GM10248 (cell line): ENCODE results near the gene ACTR2.

ENCODE experiments used
- CTCF ChIA-PET: fragments of 300-600 bp; sonication (Branson Sonifier 250); formaldehyde crosslinking; extraction: SDS; loops from one replicate; lab custom pipeline; 2021; ENCODE audit warnings: antibody characterized with exemption; lab: Yijun Ruan, JAX
- POLR2A ChIA-PET: fragments of 350-650 bp; sonication (Branson Sonifier 250); formaldehyde crosslinking; extraction: SDS; loops from one replicate; lab custom pipeline; 2020; ENCODE audit warnings: antibody characterized with exemption; lab: Yijun Ruan, JAX
- DNase-seq: peaks from one replicate; pipeline ENCODE4 v3.0.0; 2012; ENCODE audit errors: extremely low spot score
- TF ChIP-seq, protein P1 (sequence below): IDR thresholded peaks from 2 replicates; pipeline ENCODE4 v1.5.1; 2012; ENCODE audit warnings: mild to moderate bottlenecking, low read depth; ENCODE audit errors: extremely low read depth, missing control alignments, control extremely low read depth

The ACTR2 gene

DNA sequence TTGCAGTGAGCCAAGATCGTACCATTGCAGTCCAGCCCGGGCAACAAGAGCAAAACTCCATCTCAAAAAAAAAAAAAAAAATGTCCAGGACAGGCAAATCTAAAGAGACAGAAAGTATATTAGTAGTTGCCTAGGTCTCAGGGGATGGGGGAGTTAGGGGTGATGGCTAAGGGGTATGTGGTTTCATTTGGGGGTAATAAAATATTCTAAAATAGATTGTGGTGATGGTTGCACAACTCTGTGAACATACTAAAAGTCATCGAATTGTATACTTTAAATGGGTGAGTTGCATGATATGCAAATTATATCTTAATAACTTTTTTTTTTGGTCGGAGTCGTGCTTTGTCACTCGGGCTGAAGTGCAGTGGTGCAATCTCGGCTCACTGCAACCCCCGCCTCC lies 34.2 kb upstream of the ACTR2 start:
- CTCF ChIA-PET: interaction anchor here (1.1 to 1.9 kb wide), 2 partner anchors 26 to 129 kb away, joined by 3 to 6 read pairs; no protein-coding TSS in a partner anchor
- TF ChIP-seq, protein P1, sequence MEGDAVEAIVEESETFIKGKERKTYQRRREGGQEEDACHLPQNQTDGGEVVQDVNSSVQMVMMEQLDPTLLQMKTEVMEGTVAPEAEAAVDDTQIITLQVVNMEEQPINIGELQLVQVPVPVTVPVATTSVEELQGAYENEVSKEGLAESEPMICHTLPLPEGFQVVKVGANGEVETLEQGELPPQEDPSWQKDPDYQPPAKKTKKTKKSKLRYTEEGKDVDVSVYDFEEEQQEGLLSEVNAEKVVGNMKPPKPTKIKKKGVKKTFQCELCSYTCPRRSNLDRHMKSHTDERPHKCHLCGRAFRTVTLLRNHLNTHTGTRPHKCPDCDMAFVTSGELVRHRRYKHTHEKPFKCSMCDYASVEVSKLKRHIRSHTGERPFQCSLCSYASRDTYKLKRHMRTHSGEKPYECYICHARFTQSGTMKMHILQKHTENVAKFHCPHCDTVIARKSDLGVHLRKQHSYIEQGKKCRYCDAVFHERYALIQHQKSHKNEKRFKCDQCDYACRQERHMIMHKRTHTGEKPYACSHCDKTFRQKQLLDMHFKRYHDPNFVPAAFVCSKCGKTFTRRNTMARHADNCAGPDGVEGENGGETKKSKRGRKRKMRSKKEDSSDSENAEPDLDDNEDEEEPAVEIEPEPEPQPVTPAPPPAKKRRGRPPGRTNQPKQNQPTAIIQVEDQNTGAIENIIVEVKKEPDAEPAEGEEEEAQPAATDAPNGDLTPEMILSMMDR: no peak
- POLR2A ChIA-PET: interaction anchor here (0.6 kb wide), 1 partner anchor 18 kb away, joined by 4 read pairs; no protein-coding TSS in a partner anchor
- no peak for DNase-seq

DNA sequence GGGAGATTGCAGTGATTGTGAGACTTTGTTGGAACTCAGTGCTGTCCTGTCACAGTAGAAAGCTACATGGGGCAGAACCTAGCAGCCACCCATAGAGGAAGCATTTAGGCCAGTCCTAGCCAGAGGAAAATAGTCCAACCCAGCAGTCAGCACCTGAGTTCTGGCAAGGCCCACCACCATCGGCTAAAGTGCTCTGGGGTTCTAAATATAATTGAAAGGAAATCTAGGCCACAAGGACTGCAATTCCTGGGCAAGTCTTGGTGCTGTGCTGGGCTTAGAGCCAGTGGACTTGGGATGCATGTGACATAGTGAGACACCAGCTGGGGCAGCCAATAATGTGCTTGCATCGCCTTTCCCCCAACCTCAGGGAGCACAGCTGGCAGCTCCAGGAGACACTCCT lies 28.9 kb upstream of the ACTR2 start:
- CTCF ChIA-PET: interaction anchor here (1.1 to 3.1 kb wide), 3 partner anchors 11 to 133 kb away, joined by 3 to 20 read pairs (median 4); no protein-coding TSS in a partner anchor

DNA sequence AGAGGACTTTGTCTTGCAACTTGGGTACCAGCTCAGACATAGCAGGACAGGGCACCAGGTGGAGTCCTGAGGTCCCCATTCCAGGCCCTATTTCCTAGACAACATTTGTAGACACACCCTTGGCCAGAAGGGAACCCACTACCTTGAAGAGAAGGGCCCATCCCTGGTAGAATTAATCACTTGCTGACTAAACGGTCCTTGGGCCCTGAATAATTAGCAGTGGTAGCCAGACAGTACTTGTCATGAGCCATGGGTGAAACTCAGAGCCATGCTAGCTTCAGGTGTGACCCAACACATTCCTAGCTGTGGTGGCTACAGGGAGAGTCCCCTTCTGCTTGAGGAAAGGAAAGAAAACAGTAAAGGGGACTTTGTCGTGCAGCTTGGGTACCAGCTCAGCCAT lies 28.5 kb upstream of the ACTR2 start:
- ChIA-PET CTCF (interaction anchor here (1.1 to 3.1 kb wide), 3 partner anchors 12 to 134 kb away, joined by 3 to 20 read pairs (median 4); no protein-coding TSS in a partner anchor), POLR2A (no interaction called here)
- DNase-seq: no peak
- TF ChIP-seq, protein P1: no peak

More for the DNA sequence above, 28.9 kb upstream of the ACTR2 start:
- no peak for DNase-seq
- TF ChIP-seq, protein P1: no peak
- POLR2A ChIA-PET: no interaction called here

DNA sequence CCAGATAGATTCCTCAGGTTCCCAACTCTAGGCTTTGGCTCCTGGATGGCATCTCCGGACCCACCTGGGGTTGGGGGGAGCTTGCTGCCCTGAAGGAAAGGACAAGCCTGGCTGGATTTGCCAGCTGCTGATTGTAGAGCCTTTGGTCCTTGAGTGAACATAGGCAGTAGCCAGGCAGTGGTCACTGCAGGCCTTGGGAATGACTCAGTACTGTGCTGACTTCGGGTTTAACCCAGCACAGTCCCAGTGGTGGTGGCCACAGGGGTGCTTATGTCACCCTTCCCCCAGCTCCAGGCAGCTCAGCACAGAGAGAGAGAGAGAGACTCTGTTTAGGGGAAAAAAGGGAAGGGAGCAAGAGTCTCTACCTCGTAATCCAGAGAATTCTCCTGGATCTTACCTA lies 27.7 kb upstream of the ACTR2 start:
- POLR2A ChIA-PET: no interaction called here
- TF ChIP-seq, protein P1: no peak
- CTCF ChIA-PET: interaction anchor here (1.5 to 3.1 kb wide), 2 partner anchors 12 to 135 kb away, joined by 4 to 20 read pairs; no protein-coding TSS in a partner anchor
- no peak for DNase-seq

DNA sequence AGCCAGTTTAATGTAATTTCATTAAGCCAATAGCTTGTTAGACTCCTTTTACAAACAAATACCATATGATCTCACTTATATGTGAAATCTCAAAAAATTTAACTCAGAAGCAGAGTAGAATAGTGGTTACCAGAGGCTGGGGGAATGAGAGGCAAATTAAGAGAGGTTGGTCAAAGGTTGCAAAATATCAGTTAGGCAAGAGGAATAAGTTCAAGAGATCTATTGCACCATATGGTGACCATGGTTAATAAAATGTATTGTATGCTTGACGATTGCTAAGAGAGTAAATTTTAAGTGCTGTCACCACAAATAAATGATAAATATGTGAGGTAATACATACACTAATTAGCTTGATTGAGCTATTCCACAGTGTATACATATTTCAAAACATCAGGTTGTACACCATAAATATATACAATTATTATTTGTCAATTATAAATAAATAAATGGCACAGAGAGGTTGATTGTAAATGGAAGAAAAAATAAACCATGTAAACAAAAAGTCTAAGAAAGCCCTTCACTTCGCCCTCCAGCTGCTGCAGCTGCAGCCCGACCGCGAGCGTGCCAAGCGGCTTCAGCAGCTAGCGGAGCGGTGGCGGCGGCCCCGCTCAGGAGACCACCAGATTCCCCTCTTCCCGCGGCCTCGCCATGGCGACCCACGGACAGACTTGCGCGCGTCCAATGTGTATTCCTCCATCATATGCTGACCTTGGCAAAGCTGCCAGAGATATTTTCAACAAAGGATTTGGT lies 23.0 kb upstream of the ACTR2 start:
- TF ChIP-seq, protein P1: no peak
- DNase-seq: no peak
- POLR2A ChIA-PET: interaction anchor here (0.6 kb wide), 1 partner anchor 140 kb away, joined by 3 read pairs; no protein-coding TSS in a partner anchor
- CTCF ChIA-PET: interaction anchor here (2.7 kb wide), 1 partner anchor 16 kb away, joined by 14 read pairs; no protein-coding TSS in a partner anchor

DNA sequence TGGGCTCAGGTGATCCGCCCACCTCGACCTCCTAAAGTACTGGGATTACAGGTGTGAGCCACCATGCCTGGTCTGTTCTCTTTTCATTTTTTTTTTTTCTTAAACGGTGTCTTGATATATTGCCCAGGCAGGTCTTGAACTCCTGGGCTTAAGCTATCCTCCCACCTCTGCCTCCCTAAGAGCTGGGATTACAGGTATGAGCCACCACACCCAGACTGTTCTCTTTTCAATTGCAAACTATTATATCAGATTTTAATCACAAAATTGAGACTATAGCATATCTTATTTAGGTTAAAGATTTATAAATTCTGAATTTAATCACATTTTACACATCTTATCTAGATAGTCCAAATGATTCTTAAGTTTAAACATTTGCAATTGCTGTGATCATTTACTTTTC lies 15.5 kb upstream of the ACTR2 start:
- TF ChIP-seq, protein P1: no peak
- POLR2A ChIA-PET: no interaction called here
- CTCF ChIA-PET: interaction anchor here (0.7 to 1.8 kb wide), 4 partner anchors 13 to 41 kb away, joined by 3 to 5 read pairs (median 3); no protein-coding TSS in a partner anchor
- no peak for DNase-seq
